Stomach smooth muscle (tissue), 2 donors: ENCODE measurements around the gene VPS8.
"Not testable (repeated sequence)": the region's sequence is repeated elsewhere in the genome, so short reads cannot be mapped to it uniquely, and the experiment has no call there.

Source experiments
- H3K27ac ChIP-seq: one replicate; pipeline ENCODE4 v1.7.0; 2013; ENCODE audit warnings: mild to moderate bottlenecking, low read length, inconsistent platforms
- H3K27me3 ChIP-seq, 2 donors: one replicate each; pipeline ENCODE4 v1.7.0; 2013; ENCODE audit warnings: low read length in 2 of 2; ENCODE audit not compliant: insufficient read depth in 2 of 2, control insufficient read depth in 1 of 2
- H3K36me3 ChIP-seq, 2 donors: one replicate each; pipeline ENCODE4 v1.7.0; 2013; ENCODE audit warnings: low read length in 2 of 2; ENCODE audit not compliant: control insufficient read depth in 2 of 2, insufficient read depth in 2 of 2
- H3K4me1 ChIP-seq: one replicate; pipeline ENCODE4 v1.7.0; 2013; ENCODE audit warnings: low read length; ENCODE audit not compliant: control insufficient read depth, insufficient read depth
- H3K4me3 ChIP-seq, 2 donors: one replicate each; pipeline ENCODE4 v1.7.0; 2013; ENCODE audit warnings: low read length in 2 of 2
- H3K9ac ChIP-seq, 2 donors: one replicate each; pipeline ENCODE4 v1.7.0; 2013; ENCODE audit warnings: low read length in 2 of 2, mild to moderate bottlenecking in 1 of 2
- H3K9me3 ChIP-seq, 2 donors: one replicate each; pipeline ENCODE4 v1.7.0; 2013; ENCODE audit warnings: low read length in 2 of 2; ENCODE audit not compliant: control insufficient read depth in 2 of 2
- donor health status: healthy.
- donor health status: Pancreatic carcinoma.

VPS8 gene

GRCh38 chr3:184985586-184985985 lies 173.6 kb downstream of the VPS8 start:
- no peaks in the 10 kb centered on the region for H3K9me3 ChIP-seq
- H3K4me1 ChIP-seq: no peaks in the 10 kb centered on the region
- H3K4me3 ChIP-seq: no peak overlapping the region
- no peak overlapping the region for H3K27ac ChIP-seq
- peaks cover 0 to 7% of the 10 kb centered on the region in 2 donors for H3K36me3 ChIP-seq
- H3K27me3 ChIP-seq: no peaks in the 10 kb centered on the region
- no peak overlapping the region for H3K9ac ChIP-seq

- peaks cover 0 to 7% of the 10 kb centered on the region in 2 donors for H3K36me3 ChIP-seq
- no peaks in the 10 kb centered on the region for H3K9me3 ChIP-seq
- no peak overlapping the region for H3K9ac ChIP-seq
- H3K4me3 ChIP-seq: no peak overlapping the region
- no peaks in the 10 kb centered on the region for H3K27me3 ChIP-seq
- no peaks in the 10 kb centered on the region for H3K4me1 ChIP-seq
- H3K27ac ChIP-seq: no peak overlapping the region
Observed at GRCh38 chr3:184986366-184986889, 174.5 kb downstream of the VPS8 start.

GRCh38 chr3:184993394-184993793 lies 181.4 kb downstream of the VPS8 start:
- H3K27ac ChIP-seq: no peak overlapping the region
- H3K4me3 ChIP-seq: no peak overlapping the region
- no peaks in the 10 kb centered on the region for H3K9me3 ChIP-seq
- no peak overlapping the region for H3K9ac ChIP-seq
- H3K4me1 ChIP-seq: no peaks in the 10 kb centered on the region
- H3K36me3 ChIP-seq: peaks cover 11 to 16% of the 10 kb centered on the region in 2 donors
- H3K27me3 ChIP-seq: no peaks in the 10 kb centered on the region

GRCh38 chr3:185003876-185004275 lies 191.9 kb downstream of the VPS8 start:
- peaks cover 16 to 21% of the 10 kb centered on the region in 2 donors for H3K36me3 ChIP-seq
- H3K27me3 ChIP-seq: not testable (repeated sequence)

GRCh38 chr3:185009650-185010049 lies 197.7 kb downstream of the VPS8 start:
- Histone ChIP-seq H3K27ac (no peak overlapping the region), H3K4me1 (no peaks in the 10 kb centered on the region), H3K4me3 (no peak overlapping the region), H3K9me3 (peaks cover 4 to 8% of the 10 kb centered on the region in 2 donors), H3K27me3 (no peaks in the 10 kb centered on the region), H3K9ac (no peak overlapping the region), H3K36me3 (peaks cover 0 to 2% of the 10 kb centered on the region in 2 donors)

More at GRCh38 chr3:185003876-185004275, 191.9 kb downstream of the VPS8 start:
- H3K27ac ChIP-seq, H3K9me3 ChIP-seq, H3K4me3 ChIP-seq, H3K9ac ChIP-seq, H3K4me1 ChIP-seq: not testable (repeated sequence)

GRCh38 chr3:185017584-185017983 lies 205.6 kb downstream of the VPS8 start:
- H3K9ac ChIP-seq, H3K9me3 ChIP-seq, H3K4me1 ChIP-seq, H3K27me3 ChIP-seq, H3K4me3 ChIP-seq, H3K27ac ChIP-seq, H3K36me3 ChIP-seq: not testable (repeated sequence)

GRCh38 chr3:185017996-185018395 lies 206.0 kb downstream of the VPS8 start:
- not testable (repeated sequence) for H3K4me3 ChIP-seq, H3K27ac ChIP-seq, H3K4me1 ChIP-seq, H3K9me3 ChIP-seq, H3K9ac ChIP-seq, H3K27me3 ChIP-seq, H3K36me3 ChIP-seq

- H3K36me3 ChIP-seq: peaks cover 0 to 2% of the 10 kb centered on the region in 2 donors
- H3K4me3 ChIP-seq: no peak overlapping the region
- no peak overlapping the region for H3K9ac ChIP-seq
- no peaks in the 10 kb centered on the region for H3K27me3 ChIP-seq
- no peak overlapping the region for H3K27ac ChIP-seq
- H3K4me1 ChIP-seq: no peaks in the 10 kb centered on the region
- peaks cover 0 to 3% of the 10 kb centered on the region in 2 donors for H3K9me3 ChIP-seq
Observed at GRCh38 chr3:185021256-185021655, 209.3 kb downstream of the VPS8 start.

- no peak overlapping the region for H3K4me3 ChIP-seq
- no peaks in the 10 kb centered on the region for H3K4me1 ChIP-seq
- H3K27me3 ChIP-seq: no peaks in the 10 kb centered on the region
- peaks cover 0 to 6% of the 10 kb centered on the region in 2 donors for H3K36me3 ChIP-seq
- H3K9me3 ChIP-seq: no peaks in the 10 kb centered on the region
- H3K9ac ChIP-seq: no peak overlapping the region
- H3K27ac ChIP-seq: no peak overlapping the region
Observed at GRCh38 chr3:185024406-185024805, 212.4 kb downstream of the VPS8 start.

- Histone ChIP-seq H3K9ac (no peak overlapping the region), H3K27me3 (no peaks in the 10 kb centered on the region), H3K4me1 (no peaks in the 10 kb centered on the region), H3K36me3 (peaks cover 0 to 6% of the 10 kb centered on the region in 2 donors), H3K9me3 (no peaks in the 10 kb centered on the region), H3K4me3 (no peak overlapping the region), H3K27ac (no peak overlapping the region)
Observed at GRCh38 chr3:185024966-185025365, 213.0 kb downstream of the VPS8 start.

GRCh38 chr3:185028121-185028520 lies 216.2 kb downstream of the VPS8 start:
- Histone ChIP-seq H3K27ac (no peak overlapping the region), H3K9me3 (no peaks in the 10 kb centered on the region), H3K36me3 (peaks cover 0 to 14% of the 10 kb centered on the region in 2 donors)

More at GRCh38 chr3:185028121-185028520, 216.2 kb downstream of the VPS8 start:
- Histone ChIP-seq H3K9ac (no peak overlapping the region), H3K4me3 (no peak overlapping the region), H3K27me3 (no peaks in the 10 kb centered on the region), H3K4me1 (no peaks in the 10 kb centered on the region)
